Activated CD8-positive, alpha-beta T cell treated with anti-CD3 and anti-CD28 coated beads for 36 hours (primary cell): Measurements from ENCODE around the gene PIGQ. TPM values are rescaled to one million over a fixed set of nuclear protein-coding genes. Genes with fewer than 3 reads are reported as not detected.

Experiments used
- ATAC-seq: fragments of 200-7000 bp; cut with Tn5 transposase; one replicate; pipeline ENCODE4 v1.10.0; 2021; ENCODE audit warnings: mild to moderate bottlenecking, moderate library complexity
- CTCF ChIA-PET: fragments of 350-600 bp; sonication (Branson Sonifier 250); formaldehyde crosslinking; loops from one replicate; lab custom pipeline; 2021; ENCODE audit warnings: antibody characterized with exemption; lab: Charles Lee
- POLR2A ChIA-PET: fragments of 350-600 bp; sonication (Branson Sonifier 250); formaldehyde crosslinking; loops from one replicate; lab custom pipeline; 2021; ENCODE audit warnings: antibody characterized with exemption; lab: Charles Lee
- DNase-seq: peaks from one replicate; pipeline ENCODE4 v3.0.0-alpha.2; 2020
- H3K27ac Mint-ChIP-seq: one replicate; pipeline ENCODE4 v1.8.0; 2021; ENCODE audit warnings: mild to moderate bottlenecking, mixed read lengths
- H3K27me3 Mint-ChIP-seq: one replicate; pipeline ENCODE4 v1.8.0; 2021; ENCODE audit warnings: mixed read lengths
- H3K36me3 Mint-ChIP-seq: one replicate; pipeline ENCODE4 v1.8.0; 2021; ENCODE audit warnings: low read depth, mixed read lengths
- H3K4me1 Mint-ChIP-seq: one replicate; pipeline ENCODE4 v1.8.0; 2021; ENCODE audit warnings: low read depth, mixed read lengths
- H3K4me3 Mint-ChIP-seq: one replicate; pipeline ENCODE4 v1.8.0; 2021; ENCODE audit warnings: mild to moderate bottlenecking, moderate library complexity, mixed read lengths
- H3K9me3 Mint-ChIP-seq: one replicate; pipeline ENCODE4 v1.8.0; 2021; ENCODE audit warnings: mixed read lengths
- CTCF ChIP-seq: fragments of 200-600 bp; IDR thresholded peaks from one replicate; pipeline ENCODE4 v1.8.0; 2022; ENCODE audit warnings: antibody characterized with exemption, mild to moderate bottlenecking
- intact Hi-C: fragments of 100-400 bp; cut with micrococcal nuclease; formaldehyde crosslinking; loops from one replicate; pipeline ENCODE4 v1.10.0; 2022
- total RNA-seq, 2 experiments: library from RNA; stranded (reverse); gene quantifications; one replicate each; pipeline ENCODE4 v1.2.3, GENCODE V29; 2021

Gene PIGQ
- total RNA-seq, 2 experiments from 2014 or later = 18.5 to 18.6 TPM

GRCh38 chr16:628321-629061 is 58.7 kb downstream of the PIGQ start:
- ATAC-seq (no peak), DNase-seq (no peak)
- H3K4me1 Mint-ChIP-seq = no peaks in the 10 kb centered on the region
- H3K4me3 Mint-ChIP-seq = no peak overlapping the region
- H3K36me3 Mint-ChIP-seq = no peaks in the 10 kb centered on the region
- POLR2A ChIA-PET = no interaction called here
- intact Hi-C loops = no loop called here
- no peaks in the 10 kb centered on the region for H3K27me3 Mint-ChIP-seq
- CTCF ChIA-PET = no interaction called here
- H3K27ac Mint-ChIP-seq = no peak overlapping the region
- no peak for TF ChIP-seq CTCF
- no peaks in the 10 kb centered on the region for H3K9me3 Mint-ChIP-seq

DNA sequence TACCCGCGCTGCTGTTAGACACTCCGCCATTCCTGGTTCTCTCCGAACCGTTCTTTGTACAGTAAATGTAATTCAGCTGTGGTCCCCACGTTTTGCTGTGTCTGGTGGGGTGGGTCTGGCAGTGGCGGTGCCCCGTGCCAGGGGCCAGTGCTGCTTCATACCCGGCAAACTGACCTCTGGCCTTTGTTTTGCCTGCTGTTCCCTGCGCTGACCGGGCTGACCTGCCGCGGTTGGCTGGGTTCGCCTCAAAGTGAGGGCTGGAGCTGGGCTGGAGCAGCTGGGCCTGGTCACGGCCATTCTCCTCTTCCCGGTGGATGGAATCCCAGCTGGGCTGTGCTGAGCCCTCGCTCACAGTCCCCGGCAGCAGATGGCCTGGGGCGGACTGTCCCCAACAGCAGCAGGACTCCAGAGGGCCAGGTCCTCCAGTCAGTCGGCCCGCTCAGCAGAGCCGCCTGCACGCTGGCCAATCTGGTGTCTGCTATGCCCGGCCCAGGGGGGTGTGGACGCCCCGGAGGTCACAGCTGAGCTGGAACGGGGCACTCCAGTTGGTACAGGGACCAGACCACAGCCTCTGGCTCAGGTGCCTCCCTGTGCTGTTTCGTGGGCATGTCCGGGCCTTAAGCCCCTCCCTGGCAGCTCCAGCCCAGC is 59.5 kb downstream of the PIGQ start:
- Mint-ChIP-seq H3K27me3 (no peaks in the 10 kb centered on the region), H3K27ac (no peak overlapping the region), H3K9me3 (no peaks in the 10 kb centered on the region), H3K36me3 (no peaks in the 10 kb centered on the region), H3K4me3 (no peak overlapping the region), H3K4me1 (no peaks in the 10 kb centered on the region)
- ChIA-PET CTCF (no interaction called here), POLR2A (no interaction called here)
- DNase-seq (no peak), ATAC-seq (no peak)
- TF ChIP-seq CTCF = no peak
- intact Hi-C loops = no loop called here

- CTCF ChIA-PET = no interaction called here
- Mint-ChIP-seq H3K27ac (no peak overlapping the region), H3K9me3 (no peaks in the 10 kb centered on the region), H3K27me3 (no peaks in the 10 kb centered on the region), H3K4me3 (no peak overlapping the region), H3K4me1 (peaks cover 2% of the 10 kb centered on the region), H3K36me3 (no peaks in the 10 kb centered on the region)
- ATAC-seq = no peak
- POLR2A ChIA-PET = no interaction called here
- intact Hi-C loops = no loop called here
- TF ChIP-seq CTCF = no peak
- DNase-seq = no peak
Measured at GRCh38 chr16:629833-630248, 60.1 kb downstream of the PIGQ start.

- Mint-ChIP-seq H3K4me3 (no peak overlapping the region), H3K27me3 (no peaks in the 10 kb centered on the region), H3K36me3 (no peaks in the 10 kb centered on the region), H3K9me3 (no peaks in the 10 kb centered on the region), H3K27ac (no peak overlapping the region), H3K4me1 (peaks cover 3% of the 10 kb centered on the region)
- DNase-seq (no peak), ATAC-seq (no peak)
- ChIA-PET CTCF (no interaction called here), POLR2A (no interaction called here)
- TF ChIP-seq CTCF = no peak
- intact Hi-C loops = no loop called here
Measured at GRCh38 chr16:630249-630814, 60.6 kb downstream of the PIGQ start.

DNA sequence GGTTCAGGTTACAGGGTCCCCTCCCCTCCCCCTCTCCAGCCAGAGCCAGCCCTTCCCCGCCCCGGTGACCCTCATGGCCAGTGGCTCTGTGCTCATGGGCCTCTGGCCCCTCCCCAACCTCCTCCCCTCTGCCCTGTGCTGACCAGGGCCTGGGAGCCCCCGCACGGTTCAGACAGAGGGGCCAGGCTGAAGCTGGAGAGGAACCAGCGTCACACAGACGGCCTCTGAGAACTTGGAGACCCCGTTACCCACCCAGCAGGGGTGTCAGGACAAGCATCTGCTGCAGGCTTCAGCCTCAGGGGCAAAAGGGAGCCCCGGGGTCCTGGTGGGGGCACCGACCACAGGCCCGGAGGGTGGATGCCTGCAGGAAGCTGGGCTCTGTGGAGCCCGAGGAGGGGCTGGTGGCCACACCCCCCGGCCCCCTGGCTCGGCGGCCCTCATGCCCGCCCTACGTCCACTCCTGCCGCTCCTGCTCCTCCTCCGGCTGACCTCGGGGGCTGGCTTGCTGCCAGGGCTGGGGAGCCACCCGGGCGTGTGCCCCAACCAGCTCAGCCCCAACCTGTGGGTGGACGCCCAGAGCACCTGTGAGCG is 61.1 kb downstream of the PIGQ start, which contains the start of gene WFIKKN1:
Gene WFIKKN1 (plus strand): TSS at position 171 of the 591 bp plus-strand sequence. CDS start 269 bp downstream, at position 440.
- Mint-ChIP-seq H3K9me3 (no peaks in the 10 kb centered on the region), H3K36me3 (no peaks in the 10 kb centered on the region), H3K4me1 (peaks cover 3% of the 10 kb centered on the region), H3K4me3 (no peak within 1 kb of the TSS), H3K27me3 (no peaks in the 10 kb centered on the region), H3K27ac (no peak within 1 kb of the TSS)
- DNase-seq (no peak), ATAC-seq (no peak)
- ChIA-PET CTCF (no interaction called here), POLR2A (no interaction called here)
- no peak for TF ChIP-seq CTCF
- intact Hi-C loops = no loop called here
